Psoas muscle (tissue), 8 donors: ENCODE data around the gene TRNT1. TPM values are rescaled to one million over a fixed set of nuclear protein-coding genes. Genes with fewer than 3 reads are reported as not detected.

ENCODE experiments used
- ATAC-seq, 4 donors: fragments of 200-7000 bp; cut with Tn5 transposase; one replicate each; pipeline ENCODE4 v1.9.1; 2020; ENCODE audit warnings: moderate library complexity in 3 of 4, mild to moderate bottlenecking in 2 of 4
- DNase-seq, 2 donors: peaks; one replicate each; pipeline ENCODE4 v3.0.0-alpha.2; 2020
- H3K27ac ChIP-seq: fragments of 200-600 bp; one replicate; pipeline ENCODE4 v1.8.0; 2022
- H3K27me3 ChIP-seq, 3 donors: fragments of 200-600 bp in 1 of 3; one replicate each; pipeline versions ENCODE4 v1.6.1 to v1.8.0; 2013 to 2022; ENCODE audit warnings: low read length in 2 of 3, mild to moderate bottlenecking in 2 of 3, moderate library complexity in 1 of 3; ENCODE audit not compliant: insufficient read depth in 3 of 3
- H3K36me3 ChIP-seq, 2 donors: fragments of 200-600 bp in 1 of 2; one replicate each; pipeline versions ENCODE4 v1.6.1 to v1.8.0; 2013 to 2022; ENCODE audit warnings: low read depth in 1 of 2, mild to moderate bottlenecking in 1 of 2, moderate library complexity in 1 of 2; ENCODE audit not compliant: insufficient read depth in 1 of 2
- H3K4me1 ChIP-seq: fragments of 200-600 bp; one replicate; pipeline ENCODE4 v1.8.0; 2022
- H3K4me3 ChIP-seq: fragments of 200-600 bp; one replicate; pipeline ENCODE4 v1.8.0; 2022; ENCODE audit warnings: mild to moderate bottlenecking
- H3K9me3 ChIP-seq: fragments of 200-600 bp; one replicate; pipeline ENCODE4 v1.8.0; 2022
- WGBS, 3 donors: extraction: QIAGEN DNeasy Blood & Tissue Kit; methylation state at CpG; one replicate each; pipeline versions ENCODE4 v1.1.6 to v1.1.7; 2013; 5-methylcytosine and 5-hydroxymethylcytosine counted together
- intact Hi-C, 2 donors: fragments of 100-400 bp; cut with DNase I; formaldehyde crosslinking; loops; one replicate each; pipeline versions ENCODE4 v1.11.0 to v1.14.2; 2022
- polyA plus RNA-seq, 3 donors: library from polyadenylated mRNA; stranded (reverse); fragments of 200-250 nt; gene quantifications; one replicate each; pipeline ENCODE4 v1.2.3, GENCODE V29; 2013
- total RNA-seq, 4 donors: library from RNA; stranded (reverse); fragmentation: NEBNext Ultra II Directional in 2 of 4; extraction: Animal tissue kit (Norgen Biotek cat#: 25700) in 2 of 4; gene quantifications; one replicate each; pipeline versions ENCODE4 v1.2.1 to v1.2.4, GENCODE V29; 2021 to 2023
- TF ChIP-seq, protein P1 (sequence below): fragments of 200-600 bp; IDR thresholded peaks from one replicate; pipeline ENCODE4 v1.8.0; 2022; ENCODE audit warnings: antibody characterized with exemption
- donor health status: healthy with polysubstance abuse.
- donor health status: DM: no; HTN: no; CAD: no; lungs with moderate emphysema.
- donor health status: Bipolar disorder and iron deficiency.
- donor health status: healthy.
- donor health status: DM: yes; HTN: yes; CAD: no.
- donor health status: DM: no; HTN: no; CAD: no.
- donor health status: DM: no; HTN: no; CAD: no.
- donor health status: DM: yes; HTN: yes; CAD: no.

TRNT1 gene
- total and polyA plus RNA-seq, 7 donors, result 12.2 to 31.3 (median 15.5) TPM

DNA sequence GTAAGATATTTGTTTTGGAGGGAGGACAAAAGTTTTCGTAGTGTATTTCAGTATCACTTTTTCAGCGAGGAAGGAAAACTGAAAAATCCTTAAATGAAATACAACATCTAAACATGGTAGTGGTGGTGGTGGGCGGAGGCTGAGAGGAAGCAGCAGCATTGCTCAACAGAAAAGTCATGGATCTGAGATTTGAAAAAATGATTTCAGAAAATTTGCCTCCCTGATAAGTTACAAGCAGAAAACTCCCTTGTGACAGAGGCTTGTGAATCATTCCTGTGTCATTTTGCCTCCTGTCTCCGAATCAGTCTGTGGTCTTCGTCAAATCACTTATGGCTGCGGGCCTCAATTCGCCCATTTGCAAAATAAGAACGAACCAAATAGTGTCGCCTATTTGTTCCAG lies 53.7 kb downstream of the TRNT1 start:
- DNase-seq, result no peak
- no peaks in the 10 kb centered on the region for H3K27me3 ChIP-seq
- H3K27ac ChIP-seq, result no peak overlapping the region
- intact Hi-C loops, result no loop called here
- TF ChIP-seq, protein P1, sequence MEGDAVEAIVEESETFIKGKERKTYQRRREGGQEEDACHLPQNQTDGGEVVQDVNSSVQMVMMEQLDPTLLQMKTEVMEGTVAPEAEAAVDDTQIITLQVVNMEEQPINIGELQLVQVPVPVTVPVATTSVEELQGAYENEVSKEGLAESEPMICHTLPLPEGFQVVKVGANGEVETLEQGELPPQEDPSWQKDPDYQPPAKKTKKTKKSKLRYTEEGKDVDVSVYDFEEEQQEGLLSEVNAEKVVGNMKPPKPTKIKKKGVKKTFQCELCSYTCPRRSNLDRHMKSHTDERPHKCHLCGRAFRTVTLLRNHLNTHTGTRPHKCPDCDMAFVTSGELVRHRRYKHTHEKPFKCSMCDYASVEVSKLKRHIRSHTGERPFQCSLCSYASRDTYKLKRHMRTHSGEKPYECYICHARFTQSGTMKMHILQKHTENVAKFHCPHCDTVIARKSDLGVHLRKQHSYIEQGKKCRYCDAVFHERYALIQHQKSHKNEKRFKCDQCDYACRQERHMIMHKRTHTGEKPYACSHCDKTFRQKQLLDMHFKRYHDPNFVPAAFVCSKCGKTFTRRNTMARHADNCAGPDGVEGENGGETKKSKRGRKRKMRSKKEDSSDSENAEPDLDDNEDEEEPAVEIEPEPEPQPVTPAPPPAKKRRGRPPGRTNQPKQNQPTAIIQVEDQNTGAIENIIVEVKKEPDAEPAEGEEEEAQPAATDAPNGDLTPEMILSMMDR, result no peak
- H3K36me3 ChIP-seq, result peaks cover 0 to under 1% of the 10 kb centered on the region in 2 donors
- WGBS, 3 donors, result 76 to 83% (median 82%) methylated on average over 9 of the region's 9 CpGs
- H3K4me1 ChIP-seq, result peaks cover 16% of the 10 kb centered on the region
- no peaks in the 10 kb centered on the region for H3K9me3 ChIP-seq
- no peak for ATAC-seq
- no peak overlapping the region for H3K4me3 ChIP-seq

DNA sequence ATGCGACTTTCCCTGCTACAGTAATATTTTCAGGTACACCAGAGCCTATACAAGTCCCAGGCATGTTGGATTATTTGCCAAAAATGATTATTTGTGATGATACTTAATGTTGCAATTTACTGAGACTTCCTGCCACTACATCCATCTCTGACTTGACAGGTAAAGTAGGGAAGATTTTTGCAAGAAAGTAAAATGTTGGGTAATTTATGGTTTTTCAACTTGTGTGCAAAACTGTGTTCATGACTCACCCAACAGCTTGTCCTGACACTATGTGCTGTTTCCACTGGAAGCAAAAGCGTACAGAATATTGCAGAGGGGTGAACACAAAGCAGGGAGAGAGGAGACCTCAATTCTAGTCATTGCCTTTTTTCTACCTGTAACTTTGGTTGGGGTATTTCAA lies 58.1 kb downstream of the TRNT1 start:
- no peak for ATAC-seq
- Histone ChIP-seq H3K36me3 (no peaks in the 10 kb centered on the region), H3K27me3 (no peaks in the 10 kb centered on the region), H3K4me1 (no peaks in the 10 kb centered on the region), H3K27ac (no peak overlapping the region), H3K4me3 (no peak overlapping the region), H3K9me3 (peaks cover 12% of the 10 kb centered on the region)
- DNase-seq, result no peak
- TF ChIP-seq, protein P1, result no peak
- 40 to 51% (median 48%) methylated on average over 2 of the region's 2 CpGs for WGBS, 3 donors
- intact Hi-C loops, result no loop called here

DNA sequence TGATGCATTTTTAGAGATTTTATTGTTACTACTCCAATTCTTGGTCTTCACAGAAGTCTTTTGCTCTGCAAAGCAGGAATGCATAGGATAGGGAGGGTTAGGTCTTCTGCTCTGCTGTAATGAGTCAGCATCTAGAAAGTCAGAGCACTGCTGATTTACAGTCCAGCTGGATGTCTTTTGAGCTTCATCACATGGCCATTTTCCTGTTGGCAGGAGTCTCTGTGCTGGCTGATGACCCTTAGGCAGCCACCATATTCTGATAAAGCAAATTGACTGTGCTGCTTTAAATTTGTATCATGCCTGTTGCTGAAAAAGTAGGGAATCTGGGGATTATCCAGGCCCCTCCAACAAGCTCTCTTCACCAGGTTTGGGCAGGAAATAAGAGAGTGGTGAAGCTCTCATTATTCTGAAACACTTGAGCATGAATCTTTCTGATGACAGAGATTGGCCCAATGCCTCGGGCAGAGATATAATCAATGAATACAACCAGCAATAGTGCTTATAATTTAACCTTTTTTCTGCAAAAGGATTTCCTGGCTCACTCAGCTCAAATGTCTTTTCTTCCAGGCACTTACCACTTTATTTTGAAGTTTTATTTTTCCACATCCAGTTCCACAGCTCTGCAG lies 62.5 kb downstream of the TRNT1 start:
- TF ChIP-seq, protein P1, result no peak

DNA sequence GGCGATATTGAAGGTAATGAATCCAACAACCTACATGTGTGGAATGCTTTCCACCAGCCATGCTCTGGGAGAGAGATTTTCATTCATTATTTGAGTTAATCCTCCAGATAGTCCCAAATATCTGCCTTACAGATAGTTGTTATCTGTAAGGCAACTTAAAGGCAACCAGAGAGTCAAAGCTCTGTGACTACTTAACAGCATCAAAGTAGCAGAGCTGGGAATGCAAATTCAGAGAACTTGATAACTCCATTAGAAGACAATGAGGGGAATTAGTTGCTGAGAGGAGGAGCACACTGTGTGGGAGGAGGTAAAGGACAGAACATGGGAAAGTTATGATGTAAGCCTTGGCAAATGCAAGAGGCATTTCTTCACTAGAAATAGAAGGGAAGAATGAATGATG lies 63.2 kb downstream of the TRNT1 start:
- intact Hi-C loops, result no loop called here
- DNase-seq (no peak), ATAC-seq (no peak)
- Histone ChIP-seq H3K27ac (no peak overlapping the region), H3K9me3 (peaks cover 12% of the 10 kb centered on the region), H3K36me3 (no peaks in the 10 kb centered on the region), H3K4me1 (no peaks in the 10 kb centered on the region), H3K4me3 (no peak overlapping the region), H3K27me3 (no peaks in the 10 kb centered on the region)
- TF ChIP-seq, protein P1, result no peak
- WGBS, 3 donors, result 38 to 94% (median 68%) methylated on average over 1 of the region's 1 CpG

More for the DNA sequence above, 62.5 kb downstream of the TRNT1 start:
- Histone ChIP-seq H3K9me3 (peaks cover 12% of the 10 kb centered on the region), H3K27me3 (no peaks in the 10 kb centered on the region), H3K4me3 (no peak overlapping the region), H3K27ac (no peak overlapping the region), H3K4me1 (no peaks in the 10 kb centered on the region), H3K36me3 (no peaks in the 10 kb centered on the region)
- ATAC-seq (no peak), DNase-seq (no peak)
- WGBS, 3 donors, result 42 to 66% (median 48%) methylated on average over 1 of the region's 1 CpG
- intact Hi-C loops, result no loop called here
